ENCODE measurements around the gene RNF225.
"Not testable (repeated sequence)": the region's sequence is repeated elsewhere in the genome, so short reads cannot be mapped to it uniquely, and the experiment has no call there.

The RNF225 gene

GRCh38 chr19:58387338-58388174 lies 7.9 kb upstream of the RNF225 start:
- no peak for DNase-seq

- DNase-seq = no peak
Measured at GRCh38 chr19:58388175-58388526, 7.3 kb upstream of the RNF225 start.

GRCh38 chr19:58392945-58393724 lies 2.3 kb upstream of the RNF225 start:
- DNase-seq = no peak

GRCh38 chr19:58393725-58394033 lies 1.8 kb upstream of the RNF225 start:
- no peak for DNase-seq

DNA sequence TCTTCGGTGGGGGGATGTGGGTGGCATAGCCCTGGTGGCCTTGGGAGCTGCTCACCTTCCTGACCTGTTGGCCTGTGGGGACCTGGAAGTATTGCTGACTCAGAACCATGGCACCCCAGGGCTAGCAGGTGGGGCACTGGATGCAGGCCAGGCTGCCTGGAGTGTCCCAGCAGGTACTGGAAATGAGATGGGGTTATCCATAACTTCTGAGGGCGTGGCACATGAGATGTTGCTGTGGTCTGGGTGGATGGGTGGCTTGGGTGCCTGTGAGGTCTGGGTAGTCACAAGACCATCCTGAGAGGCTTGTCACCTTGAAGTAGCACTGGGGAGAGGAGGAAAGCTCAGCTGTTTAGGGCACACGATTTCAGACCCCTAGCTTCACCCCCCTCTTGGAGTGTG lies 636 bp upstream of the RNF225 start:
- no peak for DNase-seq

- DNase-seq = no peak
Measured at GRCh38 chr19:58395979-58396627, 647 bp downstream of the RNF225 start.

DNA sequence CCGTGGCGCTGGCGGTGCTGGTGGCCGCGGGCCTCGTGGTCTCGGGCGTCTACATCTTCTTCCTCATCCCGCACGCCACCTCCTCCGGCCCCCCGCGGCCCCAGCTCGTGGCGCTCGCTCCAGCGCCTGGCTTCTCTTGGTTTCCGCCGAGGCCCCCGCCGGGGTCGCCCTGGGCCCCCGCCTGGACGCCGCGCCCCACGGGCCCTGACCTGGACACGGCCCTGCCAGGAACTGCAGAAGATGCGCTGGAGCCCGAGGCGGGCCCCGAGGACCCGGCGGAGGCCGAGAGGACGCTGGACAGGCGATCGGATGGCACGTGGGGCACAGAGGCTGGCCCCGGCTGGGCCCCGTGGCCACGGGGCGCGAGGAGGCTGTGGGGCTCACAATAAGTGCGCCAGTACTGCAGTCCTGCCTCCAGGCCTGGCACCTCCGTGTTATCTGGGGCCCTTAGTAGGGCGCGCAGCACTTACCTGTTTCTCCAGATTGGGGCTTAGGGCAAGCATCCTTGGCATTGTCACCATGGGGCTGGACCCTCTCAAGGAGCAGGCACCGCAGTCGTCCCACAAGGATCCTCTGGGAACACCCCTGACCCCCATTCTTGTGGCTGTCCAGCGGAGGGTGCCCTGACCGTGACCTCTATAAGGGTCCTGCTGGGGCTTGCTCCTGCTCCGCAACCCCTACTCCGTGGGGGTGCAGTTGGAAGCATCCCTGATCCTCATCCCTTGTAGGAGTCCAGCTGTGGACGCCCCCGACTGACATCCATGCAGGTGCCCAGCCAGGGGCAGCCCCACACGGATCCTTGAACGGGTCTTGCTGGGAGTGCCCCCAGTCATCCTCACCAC lies 1.5 kb downstream of the RNF225 start:
- no peak for DNase-seq

DNA sequence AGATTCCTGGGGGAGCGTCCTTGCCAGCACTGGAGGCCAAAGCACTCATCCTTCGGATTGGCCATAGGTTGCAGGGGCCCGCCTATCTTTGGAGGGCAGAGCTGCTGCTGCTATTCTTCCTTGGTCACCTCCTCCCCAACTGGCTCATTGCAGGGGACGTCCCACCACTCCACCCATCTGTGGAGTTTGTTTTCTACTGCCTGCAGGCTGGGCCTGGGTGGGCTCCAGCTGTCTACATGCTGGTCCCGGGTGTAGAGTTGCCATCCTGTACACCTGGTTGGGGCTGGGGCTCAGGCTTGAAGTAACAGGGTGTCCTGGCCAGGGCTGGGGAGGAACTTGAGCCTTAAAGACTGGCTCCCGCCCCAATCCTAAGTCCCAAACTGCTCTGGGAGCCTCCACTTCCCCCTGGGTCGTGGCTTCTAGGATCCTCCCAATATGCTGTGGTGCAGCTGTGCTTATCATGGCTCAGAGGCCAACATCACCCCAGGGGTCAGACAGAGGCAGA lies 2.1 kb downstream of the RNF225 start:
- no peak for DNase-seq

- no peak for DNase-seq
Measured at GRCh38 chr19:58398087-58398486, 2.6 kb downstream of the RNF225 start.

DNA sequence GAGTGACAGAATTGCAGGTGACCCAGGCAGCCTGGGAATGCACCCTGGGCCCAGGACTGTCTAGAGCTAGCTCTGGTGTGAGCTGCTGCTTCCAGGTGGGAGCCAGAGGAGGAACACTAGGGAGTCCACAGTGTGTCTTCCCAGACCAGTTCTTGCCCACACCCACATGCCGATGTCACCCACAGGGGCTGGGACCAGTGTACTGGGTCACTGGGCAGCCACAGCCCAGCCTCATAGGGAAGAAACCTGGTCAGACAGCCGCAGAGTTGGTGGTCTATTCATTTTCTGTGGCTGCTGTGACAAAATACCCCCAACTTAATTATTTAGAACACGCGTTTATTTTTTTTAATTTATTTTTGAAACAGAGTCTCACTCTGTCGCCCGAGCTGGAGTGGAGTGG lies 3.1 kb downstream of the RNF225 start:
- no peak for DNase-seq

GRCh38 chr19:58399903-58400302 lies 4.4 kb downstream of the RNF225 start:
- no peak for DNase-seq

GRCh38 chr19:58400316-58400915 lies 5.0 kb downstream of the RNF225 start:
- DNase-seq = peak in 1 of 2 experiments; percentile 29

GRCh38 chr19:58400916-58401839 lies 5.7 kb downstream of the RNF225 start:
- peak; percentile 87 to 95 for DNase-seq

- DNase-seq = no peak
Measured at GRCh38 chr19:58401840-58402421, 6.5 kb downstream of the RNF225 start.

- DNase-seq = not testable (repeated sequence)
Measured at GRCh38 chr19:58403920-58404478, 8.5 kb downstream of the RNF225 start.

GRCh38 chr19:58406818-58407657 lies 11.6 kb downstream of the RNF225 start:
- peak in 1 of 2 experiments; percentile 9 for DNase-seq

GRCh38 chr19:58407658-58408151 lies 12.2 kb downstream of the RNF225 start:
- DNase-seq = no peak

GRCh38 chr19:58408152-58409009 lies 12.9 kb downstream of the RNF225 start, which contains the start of gene ZNF584:
Gene ZNF584 (plus strand): TSS chr19:58408649. CDS start chr19:58409148, 499 bp downstream.
- DNase-seq = peak; percentile 77 to 85

Measured in SW 1271 (cell line).